ENCODE results near the gene LY6G6D. TPM values are rescaled to one million over a fixed set of nuclear protein-coding genes. Genes with fewer than 3 reads are reported as not detected.

Gene LY6G6D
- total RNA-seq, 1 donor from 2014 or later, result 1.5 TPM

DNA sequence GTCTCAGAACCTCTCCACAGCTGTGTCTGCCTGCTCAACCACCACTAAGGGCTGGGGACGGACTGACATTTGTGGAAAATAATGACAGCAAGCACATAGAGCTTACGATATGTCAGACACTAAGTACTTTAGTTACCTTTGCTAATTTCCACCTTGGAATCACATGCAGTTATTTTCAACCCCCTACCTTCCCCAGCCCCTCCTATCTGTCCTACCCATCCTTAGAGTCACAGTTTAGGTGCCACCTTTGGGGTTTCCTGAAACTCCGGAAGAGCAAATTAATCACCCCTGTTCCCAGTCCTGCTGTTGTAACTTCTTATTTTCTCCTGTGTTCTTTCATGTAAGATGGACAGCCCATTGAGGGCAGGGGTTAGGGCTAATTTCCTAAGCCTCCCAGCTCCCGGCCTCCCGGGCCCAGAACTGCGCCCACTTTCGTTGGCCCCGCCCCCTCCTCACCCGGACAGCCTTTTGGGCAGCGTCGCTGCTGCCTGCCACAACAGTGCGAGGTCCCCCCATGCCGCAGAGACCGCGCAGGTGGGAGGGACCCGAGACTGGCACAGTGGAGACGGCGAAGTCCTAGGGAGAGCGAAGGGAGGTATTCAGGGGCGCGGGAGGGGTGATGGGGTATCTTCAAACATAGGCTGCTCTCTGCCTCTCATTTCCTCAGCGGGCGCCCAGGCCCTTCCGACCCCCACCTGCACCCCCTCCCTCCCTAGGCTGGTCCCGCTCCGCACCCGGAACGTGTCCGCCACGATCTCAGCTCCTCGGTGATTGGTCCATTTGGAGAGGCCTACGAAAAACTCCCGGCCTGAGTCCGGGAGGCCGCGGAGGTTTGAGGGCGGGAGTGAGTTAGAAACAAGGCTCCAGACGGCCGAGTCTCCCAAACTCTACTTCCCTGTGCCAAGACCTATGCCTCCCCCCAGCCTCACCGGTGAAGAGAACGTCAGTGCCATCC, 12.8 kb downstream of the LY6G6D start:
- H3K36me3 Mint-ChIP-seq, result peaks cover 35% of the 10 kb centered on the region
- H3K4me3 Mint-ChIP-seq, result peak overlapping the region; percentile 95
- peaks cover 23% of the 10 kb centered on the region for H3K4me1 Mint-ChIP-seq (ENCODE audit: unreplicated experiment)
- H3K27me3 Mint-ChIP-seq, result no peaks in the 10 kb centered on the region
- peak overlapping the region; percentile 69 for H3K27ac Mint-ChIP-seq
- no peaks in the 10 kb centered on the region for H3K9me3 Mint-ChIP-seq
- no peak for DNase-seq (ENCODE audit: extremely low spot score, unreplicated experiment)
- TF ChIP-seq, protein P1, sequence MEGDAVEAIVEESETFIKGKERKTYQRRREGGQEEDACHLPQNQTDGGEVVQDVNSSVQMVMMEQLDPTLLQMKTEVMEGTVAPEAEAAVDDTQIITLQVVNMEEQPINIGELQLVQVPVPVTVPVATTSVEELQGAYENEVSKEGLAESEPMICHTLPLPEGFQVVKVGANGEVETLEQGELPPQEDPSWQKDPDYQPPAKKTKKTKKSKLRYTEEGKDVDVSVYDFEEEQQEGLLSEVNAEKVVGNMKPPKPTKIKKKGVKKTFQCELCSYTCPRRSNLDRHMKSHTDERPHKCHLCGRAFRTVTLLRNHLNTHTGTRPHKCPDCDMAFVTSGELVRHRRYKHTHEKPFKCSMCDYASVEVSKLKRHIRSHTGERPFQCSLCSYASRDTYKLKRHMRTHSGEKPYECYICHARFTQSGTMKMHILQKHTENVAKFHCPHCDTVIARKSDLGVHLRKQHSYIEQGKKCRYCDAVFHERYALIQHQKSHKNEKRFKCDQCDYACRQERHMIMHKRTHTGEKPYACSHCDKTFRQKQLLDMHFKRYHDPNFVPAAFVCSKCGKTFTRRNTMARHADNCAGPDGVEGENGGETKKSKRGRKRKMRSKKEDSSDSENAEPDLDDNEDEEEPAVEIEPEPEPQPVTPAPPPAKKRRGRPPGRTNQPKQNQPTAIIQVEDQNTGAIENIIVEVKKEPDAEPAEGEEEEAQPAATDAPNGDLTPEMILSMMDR (conservative IDR thresholded peaks at IDR 0.05), result no peak

DNA sequence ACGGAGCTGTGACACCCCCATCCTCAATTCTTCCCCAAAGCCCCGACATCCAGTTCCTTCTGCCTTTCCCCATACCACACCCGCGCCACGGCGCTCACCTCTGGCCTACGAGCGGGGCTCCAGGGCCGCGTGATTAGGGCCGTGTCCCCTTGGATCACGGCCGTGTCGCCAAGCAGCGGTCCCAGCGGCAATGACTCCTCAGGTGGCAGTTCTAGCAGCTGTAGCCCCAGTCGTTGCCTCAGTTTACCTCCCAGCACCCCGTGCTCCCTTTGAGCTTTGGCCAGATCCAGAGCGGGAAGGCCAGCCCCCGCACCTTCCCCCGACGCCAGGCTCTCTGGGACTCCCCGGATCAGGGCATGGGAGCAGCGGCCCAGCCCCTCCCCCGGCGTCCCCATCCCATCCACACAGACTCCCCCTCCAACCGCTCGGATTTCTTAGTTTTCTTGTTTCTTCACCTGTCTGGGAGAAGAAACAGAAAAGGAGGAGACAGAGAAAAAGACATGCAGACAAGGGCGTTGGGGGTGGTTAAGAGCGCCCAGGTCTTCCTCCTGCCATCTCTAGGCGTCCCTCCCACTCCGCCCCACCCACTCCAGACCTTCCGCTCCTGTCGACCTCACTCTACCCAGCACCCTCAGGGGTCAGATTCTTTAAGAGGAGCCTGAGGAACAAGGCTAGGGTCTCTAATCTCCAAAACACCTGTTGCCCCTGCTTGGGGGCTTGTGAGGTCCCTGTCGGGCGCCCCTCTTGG, 13.8 kb downstream of the LY6G6D start, which contains the start of gene DDAH2:
Gene DDAH2 (minus strand): TSS at position 533 of the 748 bp plus-strand sequence. CDS start 138 bp downstream, at position 395.
- Mint-ChIP-seq H3K27ac (peak within 1 kb of the TSS; percentile 94), H3K4me3 (peak within 1 kb of the TSS; percentile 95), H3K9me3 (no peaks in the 10 kb centered on the region), H3K36me3 (peaks cover 45% of the 10 kb centered on the region), H3K4me1 (ENCODE audit: unreplicated experiment) (peaks cover 33% of the 10 kb centered on the region), H3K27me3 (no peaks in the 10 kb centered on the region)
- no peak for DNase-seq (ENCODE audit: extremely low spot score, unreplicated experiment)
- TF ChIP-seq, protein P1 (conservative IDR thresholded peaks at IDR 0.05), result no peak

DNA sequence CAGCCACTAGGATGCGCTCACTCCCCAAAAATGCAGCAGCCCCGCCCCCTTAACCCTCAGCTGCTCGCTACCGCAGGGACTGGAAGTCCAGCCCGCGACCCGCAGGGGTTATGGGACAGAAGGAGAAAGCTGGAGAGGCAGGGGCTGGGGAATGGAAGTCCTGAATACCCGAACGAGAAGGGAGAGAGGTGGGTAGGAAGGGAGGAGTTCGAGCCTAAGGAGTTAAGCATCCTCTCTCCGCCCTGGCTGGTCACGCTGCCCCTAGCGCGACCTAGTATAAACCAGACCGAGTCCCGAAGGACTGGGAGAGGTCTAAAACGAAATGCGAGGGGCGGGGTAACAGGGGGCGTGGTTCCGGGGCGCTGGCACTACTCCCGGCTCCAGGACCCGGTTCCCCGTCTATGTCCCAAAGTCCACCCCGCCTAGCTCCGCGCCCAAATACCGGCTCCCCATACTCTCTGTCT, 14.4 kb downstream of the LY6G6D start:
- Mint-ChIP-seq H3K9me3 (no peaks in the 10 kb centered on the region), H3K27ac (peak overlapping the region; percentile 94), H3K4me3 (peak overlapping the region; percentile 95), H3K4me1 (ENCODE audit: unreplicated experiment) (peaks cover 33% of the 10 kb centered on the region), H3K36me3 (peaks cover 46% of the 10 kb centered on the region), H3K27me3 (no peaks in the 10 kb centered on the region)
- TF ChIP-seq, protein P1 (conservative IDR thresholded peaks at IDR 0.05), result peak; percentile 78
- peak; percentile 88 for DNase-seq (ENCODE audit: extremely low spot score, unreplicated experiment)

DNA sequence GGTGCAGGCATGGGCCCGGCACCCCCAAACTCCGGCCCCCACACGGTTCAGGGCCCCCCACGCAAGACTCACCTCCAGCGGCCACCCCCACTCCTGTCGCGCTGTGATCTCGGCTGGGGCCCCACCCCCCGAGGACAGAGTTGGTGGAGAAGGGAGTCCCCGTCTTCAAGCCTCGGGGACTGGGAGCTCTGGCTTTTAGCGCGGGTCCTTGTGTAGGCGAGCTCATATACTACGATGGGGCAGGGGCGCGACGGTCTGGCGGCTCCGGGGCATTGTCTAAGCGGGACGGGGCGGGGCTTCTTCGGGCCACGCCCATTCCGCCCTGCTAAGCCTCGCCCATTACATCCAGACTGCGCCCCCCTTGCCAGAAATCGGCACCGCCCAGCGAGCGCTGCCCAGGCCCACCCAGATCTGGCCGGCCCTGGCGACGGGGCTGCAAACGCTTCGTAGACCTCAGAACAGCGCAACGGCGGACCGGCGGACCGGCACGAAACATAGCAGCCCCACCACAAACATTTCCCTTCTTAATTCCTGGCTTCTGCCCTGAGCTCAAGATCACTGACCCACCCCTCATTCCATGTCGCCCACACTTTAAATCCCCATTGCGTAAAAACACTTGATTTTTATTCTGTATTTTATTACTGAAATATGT, 15.0 kb downstream of the LY6G6D start:
- peak; percentile 94 for DNase-seq (ENCODE audit: extremely low spot score, unreplicated experiment)
- no peaks in the 10 kb centered on the region for H3K9me3 Mint-ChIP-seq
- peak overlapping the region; percentile 95 for H3K4me3 Mint-ChIP-seq
- peaks cover 46% of the 10 kb centered on the region for H3K36me3 Mint-ChIP-seq
- H3K27ac Mint-ChIP-seq, result peak overlapping the region; percentile 94
- no peaks in the 10 kb centered on the region for H3K27me3 Mint-ChIP-seq
- H3K4me1 Mint-ChIP-seq (ENCODE audit: unreplicated experiment), result peaks cover 33% of the 10 kb centered on the region
- TF ChIP-seq, protein P1 (conservative IDR thresholded peaks at IDR 0.05), result no peak

DNA sequence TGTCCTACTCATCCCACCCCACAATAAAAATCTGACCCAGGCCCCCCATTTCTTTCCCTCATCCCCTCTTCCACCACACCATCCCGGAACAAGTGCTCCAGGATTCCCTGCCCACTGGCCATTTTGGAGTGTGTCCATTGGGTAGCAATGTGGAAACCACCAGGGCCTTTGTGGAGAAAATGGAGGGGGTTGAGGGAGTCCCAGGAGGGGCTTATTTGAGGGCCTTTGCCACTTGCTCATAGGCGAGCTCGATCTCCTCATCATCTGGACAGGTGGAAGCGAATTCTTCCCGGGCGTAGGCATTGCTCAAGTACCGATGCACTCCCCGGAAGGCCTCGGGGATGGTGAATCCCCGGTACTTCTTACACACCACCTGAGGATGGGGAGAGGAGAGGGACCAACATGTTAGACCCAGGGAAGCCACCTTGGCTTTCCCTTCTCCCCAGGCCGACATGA, 15.5 kb downstream of the LY6G6D start:
- no peaks in the 10 kb centered on the region for H3K27me3 Mint-ChIP-seq
- peaks cover 44% of the 10 kb centered on the region for H3K36me3 Mint-ChIP-seq

More for the DNA sequence above, 15.5 kb downstream of the LY6G6D start:
- no peaks in the 10 kb centered on the region for H3K9me3 Mint-ChIP-seq
- peak overlapping the region; percentile 94 for H3K27ac Mint-ChIP-seq
- H3K4me3 Mint-ChIP-seq, result peak overlapping the region; percentile 95
- DNase-seq (ENCODE audit: extremely low spot score, unreplicated experiment), result no peak
- TF ChIP-seq, protein P1 (conservative IDR thresholded peaks at IDR 0.05), result no peak
- H3K4me1 Mint-ChIP-seq (ENCODE audit: unreplicated experiment), result peaks cover 31% of the 10 kb centered on the region

Data from type B pancreatic cell (in vitro differentiated cells).